Astrocyte of the hippocampus (primary cell): ENCODE results near the gene FGD3.

Experiments
- DNase-seq: peaks from one replicate; pipeline ENCODE4 v3.0.0; 2011; ENCODE audit warnings: low read depth, low spot score

The FGD3 gene

GRCh38 chr9:92954886-92955285 is 7.6 kb downstream of the FGD3 start:
- no peak for DNase-seq

- DNase-seq = no peak
Observed at GRCh38 chr9:92960561-92961290, 13.4 kb downstream of the FGD3 start.

- no peak for DNase-seq
Observed at GRCh38 chr9:92961627-92962302, 14.4 kb downstream of the FGD3 start.

- DNase-seq = no peak
Observed at GRCh38 chr9:92962303-92962649, 15.0 kb downstream of the FGD3 start.

- DNase-seq = no peak
Observed at GRCh38 chr9:92962846-92963245, 15.5 kb downstream of the FGD3 start.

- DNase-seq = no peak
Observed at GRCh38 chr9:92963831-92964606, 16.7 kb downstream of the FGD3 start.

GRCh38 chr9:92964607-92965060 is 17.3 kb downstream of the FGD3 start:
- DNase-seq = no peak

GRCh38 chr9:92965061-92965758 is 17.9 kb downstream of the FGD3 start:
- DNase-seq = no peak

- DNase-seq = no peak
Observed at GRCh38 chr9:92965759-92966517, 18.6 kb downstream of the FGD3 start.

- no peak for DNase-seq
Observed at GRCh38 chr9:92966518-92966800, 19.1 kb downstream of the FGD3 start.

GRCh38 chr9:92968081-92968480 is 20.8 kb downstream of the FGD3 start:
- DNase-seq = no peak

GRCh38 chr9:92969516-92970466 is 22.5 kb downstream of the FGD3 start:
- no peak for DNase-seq

GRCh38 chr9:92970467-92970923 is 23.2 kb downstream of the FGD3 start:
- peak; percentile 94 for DNase-seq

- no peak for DNase-seq
Observed at GRCh38 chr9:92971121-92971520, 23.8 kb downstream of the FGD3 start.

GRCh38 chr9:92971776-92972175 is 24.5 kb downstream of the FGD3 start:
- no peak for DNase-seq

- DNase-seq = no peak
Observed at GRCh38 chr9:92973700-92974099, 26.4 kb downstream of the FGD3 start.

- no peak for DNase-seq
Observed at GRCh38 chr9:92974161-92974661, 26.9 kb downstream of the FGD3 start.

- DNase-seq = no peak
Observed at GRCh38 chr9:92974761-92975755, 27.7 kb downstream of the FGD3 start.

- DNase-seq = no peak
Observed at GRCh38 chr9:92976431-92976830, 29.1 kb downstream of the FGD3 start.
